Astrocyte (in vitro differentiated cells and primary cell): Measurements from ENCODE around the gene GBF1. TPM values are rescaled to one million over a fixed set of nuclear protein-coding genes. Genes with fewer than 3 reads are reported as not detected.
A peak's percentile ranks its signal among the peaks of the same experiment; 100 is the strongest.

Experiments
- DNase-seq: peaks from one replicate; pipeline ENCODE4 v3.0.0-alpha.2; 2010; ENCODE audit warnings: low read depth
- FAIRE-seq: peaks from 2 replicates; lab custom pipeline; 2011; peaks lifted over from hg19 to GRCh38; lab: Jason Lieb, UNC
- H2AFZ ChIP-seq: 2 replicates; pipeline ENCODE4 v1.6.0; 2012; ENCODE audit warnings: low read depth, low read length, inconsistent platforms
- H3K27ac ChIP-seq: 2 replicates; pipeline ENCODE4 v1.5.1; 2011; ENCODE audit warnings: low read depth, low read length, inconsistent platforms
- H3K27me3 ChIP-seq: 2 replicates; pipeline ENCODE4 v1.6.0; 2011; ENCODE audit warnings: low read length, inconsistent platforms; ENCODE audit not compliant: insufficient read depth
- H3K36me3 ChIP-seq: 2 replicates; pipeline ENCODE4 v1.5.1; 2011; ENCODE audit warnings: low read length, inconsistent platforms; ENCODE audit not compliant: insufficient read depth
- H3K4me1 ChIP-seq: 2 replicates; pipeline ENCODE4 v1.5.1; 2011; ENCODE audit warnings: low read length, inconsistent platforms; ENCODE audit not compliant: insufficient read depth
- H3K4me2 ChIP-seq: 2 replicates; pipeline ENCODE4 v1.6.0; 2012; ENCODE audit warnings: low read length, inconsistent platforms
- H3K4me3 ChIP-seq: 2 replicates; pipeline ENCODE4 v1.5.1; 2011; ENCODE audit warnings: low read depth, mild to moderate bottlenecking, low read length, inconsistent platforms; ENCODE audit not compliant: insufficient read depth
- H3K79me2 ChIP-seq: 2 replicates; pipeline ENCODE4 v1.6.0; 2012; ENCODE audit warnings: mild to moderate bottlenecking, low read length, inconsistent platforms; ENCODE audit not compliant: insufficient read depth
- H3K9ac ChIP-seq: 2 replicates; pipeline ENCODE4 v1.6.0; 2012; ENCODE audit warnings: mild to moderate bottlenecking, low read length, inconsistent platforms
- H3K9me3 ChIP-seq: 2 replicates; pipeline ENCODE4 v1.5.1; 2012; ENCODE audit warnings: low read depth, mild to moderate bottlenecking, low read length, inconsistent platforms; ENCODE audit not compliant: insufficient read depth
- H4K20me1 ChIP-seq: 2 replicates; pipeline ENCODE4 v1.6.0; 2012; ENCODE audit warnings: low read length, inconsistent platforms; ENCODE audit not compliant: insufficient read depth
- H3K27ac Mint-ChIP-seq: one replicate; pipeline ENCODE4 v1.8.0; 2021; ENCODE audit warnings: mild to moderate bottlenecking, mixed read lengths; ENCODE audit not compliant: unreplicated experiment
- H3K27me3 Mint-ChIP-seq: one replicate; pipeline ENCODE4 v1.8.0; 2021; ENCODE audit warnings: low read depth, mixed read lengths; ENCODE audit not compliant: unreplicated experiment
- H3K36me3 Mint-ChIP-seq: one replicate; pipeline ENCODE4 v1.8.0; 2021; ENCODE audit warnings: low read depth, mixed read lengths; ENCODE audit not compliant: unreplicated experiment
- H3K4me1 Mint-ChIP-seq: one replicate; pipeline ENCODE4 v1.8.0; 2021; ENCODE audit warnings: low read depth, mixed read lengths; ENCODE audit not compliant: unreplicated experiment
- H3K4me3 Mint-ChIP-seq: one replicate; pipeline ENCODE4 v1.8.0; 2021; ENCODE audit warnings: mild to moderate bottlenecking, moderate library complexity, mixed read lengths; ENCODE audit not compliant: unreplicated experiment
- H3K9me3 Mint-ChIP-seq: one replicate; pipeline ENCODE4 v1.8.0; 2021; ENCODE audit warnings: mild to moderate bottlenecking, mixed read lengths; ENCODE audit not compliant: unreplicated experiment
- CTCF ChIP-seq: IDR thresholded peaks from 2 replicates; pipeline ENCODE4 v1.5.1; 2011; ENCODE audit warnings: low read depth, mild to moderate bottlenecking, inconsistent platforms, low read length, moderate library complexity; ENCODE audit not compliant: insufficient read depth
- EZH2 ChIP-seq: IDR thresholded peaks from 2 replicates; pipeline ENCODE4 v1.6.1; 2012; ENCODE audit warnings: mild to moderate bottlenecking, low read length, inconsistent platforms; ENCODE audit not compliant: insufficient read depth
- total RNA-seq: library from RNA; stranded (reverse); gene quantifications from 2 replicates; pipeline ENCODE4 v1.2.1, GENCODE V29; 2021

Gene GBF1
- total RNA-seq, 1 donor from 2014 or later, result 72.8 TPM

DNA sequence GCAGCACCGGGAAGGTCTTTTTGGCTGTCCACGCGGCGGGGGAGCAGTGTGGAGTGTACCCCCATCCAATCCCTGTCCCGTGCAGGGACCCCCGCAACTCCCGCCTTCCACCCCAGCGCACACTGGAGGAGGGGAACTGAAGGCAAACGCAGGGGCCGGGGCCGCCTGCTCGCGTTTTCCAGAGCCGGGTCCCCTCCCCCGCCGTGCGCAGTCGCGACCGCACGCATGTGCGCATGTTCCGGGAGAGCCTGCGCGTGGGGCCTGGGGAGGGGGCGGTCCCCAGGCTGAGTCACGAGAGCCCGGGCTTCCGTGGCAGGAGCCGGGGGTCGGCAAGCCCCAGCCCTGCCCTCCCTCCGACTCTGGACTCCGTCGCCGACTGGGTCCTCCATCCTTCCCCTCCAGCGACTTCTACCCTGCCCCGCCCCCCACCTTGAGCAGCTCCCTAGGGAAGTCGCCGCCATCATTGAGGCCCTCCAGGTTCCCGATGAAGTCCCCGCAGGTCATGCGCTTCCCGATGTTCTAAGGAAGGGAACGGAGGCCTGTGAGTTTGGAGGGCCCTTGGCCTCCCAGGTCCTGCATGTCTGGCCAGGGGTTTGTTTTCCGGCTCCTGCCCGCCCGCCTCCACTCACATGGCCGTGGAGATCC lies 165.2 kb downstream of the GBF1 start:
- FAIRE-seq, result no peak
- H3K9ac ChIP-seq, result peak overlapping the region; percentile 43
- peak overlapping the region; percentile 84 for H2AFZ ChIP-seq
- Mint-ChIP-seq H3K27ac (no peak overlapping the region), H3K27me3 (peaks cover 28% of the 10 kb centered on the region), H3K36me3 (peaks cover 2% of the 10 kb centered on the region), H3K4me3 (peak overlapping the region; percentile 75), H3K4me1 (peaks cover 10% of the 10 kb centered on the region), H3K9me3 (no peaks in the 10 kb centered on the region)
- H3K4me2 ChIP-seq, result peak overlapping the region; percentile 87
- no peaks in the 10 kb centered on the region for H3K36me3 ChIP-seq
- H3K4me1 ChIP-seq, result peaks cover 3% of the 10 kb centered on the region
- TF ChIP-seq CTCF, result no peak
- peak; percentile 57 for TF ChIP-seq EZH2
- H3K9me3 ChIP-seq, result no peaks in the 10 kb centered on the region
- peak overlapping the region; percentile 52 for H3K4me3 ChIP-seq
- H3K27ac ChIP-seq, result no peak overlapping the region
- DNase-seq, result no peak
- no peaks in the 10 kb centered on the region for H3K79me2 ChIP-seq
- peaks cover 20% of the 10 kb centered on the region for H3K27me3 ChIP-seq
- peaks cover 9% of the 10 kb centered on the region for H4K20me1 ChIP-seq

DNA sequence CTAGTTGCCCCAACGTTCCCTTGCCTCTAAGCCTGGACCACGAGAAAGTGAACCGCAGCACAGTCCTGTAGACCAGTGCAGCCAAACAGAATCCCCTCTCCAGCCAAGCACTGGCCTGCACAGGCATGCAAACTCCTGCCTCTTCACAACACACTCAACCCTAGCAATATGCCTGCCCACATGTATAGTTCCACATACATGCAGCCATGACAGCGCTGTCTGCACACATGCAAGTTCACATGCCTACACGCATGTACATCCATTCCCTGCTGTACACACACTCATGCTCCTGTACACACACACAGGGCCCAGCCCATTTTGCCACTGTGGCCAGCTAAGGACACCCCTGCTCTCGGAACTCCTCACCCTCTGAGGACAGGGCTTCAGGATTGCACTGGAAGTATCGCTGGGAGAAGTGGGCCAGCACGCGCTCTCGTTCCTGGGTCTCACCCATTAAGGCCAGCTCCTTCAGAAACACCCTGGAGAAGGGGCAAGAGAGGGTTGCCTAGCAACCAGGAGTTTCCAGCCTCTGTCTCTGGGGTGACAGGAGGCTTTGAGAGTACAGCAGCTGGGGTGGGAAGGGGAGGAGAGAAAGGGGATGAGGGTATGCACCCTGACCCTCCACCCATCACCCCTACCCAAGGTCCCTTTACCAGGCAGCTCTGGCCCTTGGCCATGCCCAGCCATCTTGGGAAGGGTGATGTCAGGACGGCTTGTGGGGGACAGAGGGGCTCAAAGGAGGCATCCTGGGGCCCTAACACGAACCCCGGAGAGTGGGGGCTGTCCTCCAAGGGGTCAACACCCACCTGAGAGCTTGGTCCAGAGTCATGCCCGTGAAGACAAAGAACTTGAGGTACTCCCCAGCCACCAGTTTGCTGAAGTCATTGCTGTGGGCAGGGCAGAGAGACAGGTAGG lies 166.3 kb downstream of the GBF1 start:
- peaks cover 3% of the 10 kb centered on the region for H3K36me3 Mint-ChIP-seq
- H3K27ac Mint-ChIP-seq, result no peak overlapping the region
- H3K27me3 ChIP-seq, result peaks cover 20% of the 10 kb centered on the region
- peaks cover 9% of the 10 kb centered on the region for H4K20me1 ChIP-seq
- peaks cover 12% of the 10 kb centered on the region for H3K4me1 Mint-ChIP-seq
- no peaks in the 10 kb centered on the region for H3K36me3 ChIP-seq
- H2AFZ ChIP-seq, result no peak overlapping the region
- peaks cover 29% of the 10 kb centered on the region for H3K27me3 Mint-ChIP-seq
- no peak for DNase-seq
- FAIRE-seq, result no peak
- peak overlapping the region; percentile 70 for H3K4me3 Mint-ChIP-seq
- H3K4me2 ChIP-seq, result peak overlapping the region; percentile 87
- no peaks in the 10 kb centered on the region for H3K9me3 Mint-ChIP-seq
- H3K27ac ChIP-seq, result no peak overlapping the region
- no peaks in the 10 kb centered on the region for H3K9me3 ChIP-seq
- no peak overlapping the region for H3K4me3 ChIP-seq
- peaks cover 3% of the 10 kb centered on the region for H3K4me1 ChIP-seq
- H3K79me2 ChIP-seq, result no peaks in the 10 kb centered on the region
- H3K9ac ChIP-seq, result no peak overlapping the region
- no peak for TF ChIP-seq EZH2
- TF ChIP-seq CTCF, result no peak
